K562 (cell line): Measurements from ENCODE around the gene HLF. TPM values are rescaled to one million over a fixed set of nuclear protein-coding genes. Genes with fewer than 3 reads are reported as not detected.

Experiments
- ATAC-seq: fragments of 200-7000 bp; cut with Tn5 transposase; 3 replicates; pipeline ENCODE4 v1.9.1; 2020; ENCODE audit warnings: moderate library complexity
- BruUV-seq: library from RNA; stranded (reverse); fragments of 400-500 nt; replicated peaks from 2 replicates; lab custom pipeline; 2021; lab: Mats Ljungman, UMichigan
- CTCF ChIA-PET: fragments of 300-600 bp; formaldehyde crosslinking; extraction: SDS; loops from one replicate; lab custom pipeline; 2021; ENCODE audit warnings: low intra/inter-chr PET ratio; lab: Yijun Ruan, JAX
- POLR2A ChIA-PET: fragments of 300-600, 350-650 bp; sonication (Branson Sonifier 250); formaldehyde crosslinking; extraction: SDS; loops from one replicate; lab custom pipeline; 2021; ENCODE audit warnings: antibody characterized with exemption, inconsistent platforms; lab: Yijun Ruan, JAX
- DNase-seq, 4 experiments: peaks; one replicate each; pipeline versions ENCODE4 v3.0.0 to v3.0.0-alpha.2; 2011 to 2018; ENCODE audit warnings: low spot score in 3 of 4, mixed read lengths in 3 of 4; ENCODE audit errors: extremely low read depth in 1 of 4
- FAIRE-seq: peaks from 2 replicates; lab custom pipeline; 2011; peaks lifted over from hg19 to GRCh38; lab: Jason Lieb, UNC
- H2AFZ ChIP-seq: 2 replicates; pipeline ENCODE4 v1.6.0; 2011; ENCODE audit warnings: low read depth, low read length, control low read depth, inconsistent platforms
- H3K27ac ChIP-seq: fragments of 200-600 bp; 3 replicates; pipeline ENCODE4 v1.8.0; 2011; ENCODE audit warnings: low read depth, mild to moderate bottlenecking, control low read depth, inconsistent platforms, low read length, moderate library complexity, mixed read lengths; ENCODE audit errors: extremely low read depth
- H3K27me3 ChIP-seq, 2 experiments: fragments of 300-600 bp in 1 of 2; 2 replicates in 1 of 2; 3 replicates in 1 of 2; pipeline versions ENCODE4 v1.6.0 to v1.8.0; 2011; ENCODE audit warnings: inconsistent platforms in 2 of 2, low read length in 2 of 2, mild to moderate bottlenecking in 1 of 2, mixed read lengths in 1 of 2, moderate library complexity in 1 of 2; ENCODE audit not compliant: control insufficient read depth in 2 of 2, insufficient read depth in 2 of 2
- H3K36me3 ChIP-seq: fragments of 300-600 bp; 3 replicates; pipeline ENCODE4 v1.8.0; 2011; ENCODE audit warnings: mild to moderate bottlenecking, low read length, inconsistent platforms; ENCODE audit not compliant: control insufficient read depth, insufficient read depth
- H3K4me1 ChIP-seq, 2 experiments: fragments of 200-600 bp in 1 of 2; replicated peaks in 1 of 2; 2 replicates in 1 of 2; 3 replicates in 1 of 2; pipeline versions ENCODE4 v1.5.1 to v1.8.0; 2011; ENCODE audit warnings: inconsistent platforms in 2 of 2, low read length in 2 of 2, mild to moderate bottlenecking in 1 of 2, mixed read lengths in 1 of 2, moderate library complexity in 1 of 2; ENCODE audit not compliant: control insufficient read depth in 2 of 2, insufficient read depth in 2 of 2
- H3K4me2 ChIP-seq: 2 replicates; pipeline ENCODE4 v1.6.1; 2011; ENCODE audit warnings: low read length, control low read depth, inconsistent platforms, mixed read lengths; ENCODE audit not compliant: insufficient read depth
- H3K4me3 ChIP-seq: fragments of 200-600 bp; sonication (generic), shearing (Covaris generic); 2 replicates; pipeline ENCODE4 v1.5.1; 2016; ENCODE audit warnings: control low read depth, inconsistent platforms
- H3K79me2 ChIP-seq: fragments of 200-600 bp; 3 replicates; pipeline ENCODE4 v1.8.0; 2011; ENCODE audit warnings: low read length, inconsistent platforms; ENCODE audit not compliant: control insufficient read depth, insufficient read depth
- H3K9ac ChIP-seq, 2 experiments: 2 replicates each; pipeline versions ENCODE4 v1.6.0 to v1.6.1; 2011; ENCODE audit warnings: low read depth in 2 of 2, low read length in 2 of 2, control low read depth in 1 of 2, inconsistent platforms in 1 of 2, mild to moderate bottlenecking in 1 of 2, mixed read lengths in 1 of 2; ENCODE audit not compliant: insufficient read depth in 1 of 2
- H3K9me1 ChIP-seq: one replicate; pipeline ENCODE4 v1.6.0; 2011; ENCODE audit warnings: inconsistent platforms, mild to moderate bottlenecking, low read length, moderate library complexity; ENCODE audit not compliant: control insufficient read depth, insufficient read depth
- H3K9me3 ChIP-seq: replicated peaks from 2 replicates; pipeline ENCODE4 v1.5.1; 2011; ENCODE audit warnings: low read depth, low read length, inconsistent platforms; ENCODE audit not compliant: control insufficient read depth, insufficient read depth
- H4K20me1 ChIP-seq: replicated peaks from 2 replicates; pipeline ENCODE4 v1.6.1; 2011; ENCODE audit warnings: low read length, inconsistent platforms, mixed read lengths; ENCODE audit not compliant: control insufficient read depth, insufficient read depth
- GTF3C2 ChIP-seq: IDR thresholded peaks from 3 replicates; pipeline ENCODE4 v1.6.1; 2011; ENCODE audit warnings: borderline replicate concordance, mild to moderate bottlenecking, moderate library complexity; ENCODE audit not compliant: insufficient read length; ENCODE audit errors: extremely low read depth
- HDAC3 ChIP-seq: fragments of 450-650 bp; IDR thresholded peaks from 2 replicates; pipeline ENCODE4 v1.6.1; 2018; ENCODE audit warnings: borderline replicate concordance, mild to moderate bottlenecking, moderate library complexity; ENCODE audit not compliant: partially characterized antibody
- HMG20B ChIP-seq: fragments of 250-450 bp; sonication (Bioruptor Pico); IDR thresholded peaks from 2 replicates; pipeline ENCODE4 v1.5.0; 2021; ENCODE audit warnings: mild to moderate bottlenecking
- MEIS2 ChIP-seq: fragments of 450-650 bp; IDR thresholded peaks from 2 replicates; pipeline ENCODE4 v1.6.1; 2014; ENCODE audit warnings: mild to moderate bottlenecking; ENCODE audit not compliant: partially characterized antibody
- NKRF ChIP-seq: fragments of 450-650 bp; IDR thresholded peaks from 2 replicates; pipeline ENCODE4 v1.6.1; 2016; ENCODE audit warnings: borderline replicate concordance
- ZBTB49 ChIP-seq: sonication (generic); formaldehyde crosslinking; IDR thresholded peaks from 2 replicates; pipeline ENCODE4 v1.8.0; 2022; ENCODE audit warnings: missing genetic modification reagents, mild to moderate bottlenecking, borderline replicate concordance
- ZNF740 ChIP-seq, 3 experiments: fragments of 200-800 bp in 1 of 3; sonication (Bioruptor generic) in 1 of 3; sonication (generic) in 1 of 3; formaldehyde crosslinking in 1 of 3; IDR thresholded peaks; 2 replicates each; pipeline versions ENCODE4 v1.6.1 to v1.8.0; 2016 to 2022; ENCODE audit warnings: mild to moderate bottlenecking in 2 of 3, missing compliant biosample characterization in 2 of 3, missing genetic modification characterization in 2 of 3, missing genetic modification reagents in 1 of 3
- WGBS: fragments of 100-300 bp; shearing (Covaris generic); methylation state at CpG from one replicate; pipeline ENCODE4 v1.1.6; 2016; ENCODE audit warnings: low coverage, mixed read lengths; ENCODE audit not compliant: insufficient coverage; ENCODE audit errors: missing lambda C conversion rate; 5-methylcytosine and 5-hydroxymethylcytosine counted together
- in situ Hi-C: fragments of 300-500 bp; cut with MboI; formaldehyde crosslinking; loops from 4 replicates; pipeline ENCODE4 v1.15.0; 2018; ENCODE audit warnings: inconsistent platforms, mixed read lengths
- intact Hi-C: fragments of 100-400 bp; cut with micrococcal nuclease; formaldehyde crosslinking; loops from 2 replicates; pipeline ENCODE4 v1.14.2; 2022
- polyA plus RNA-seq, 8 experiments: library from polyadenylated mRNA; depleted of rRNA in 4 of 8; stranded (reverse) in 5 of 8; unstranded in 3 of 8; fragments of >200 nt; fragmentation: Nextera tagmentation in 2 of 8; fragmentation: Illumina TruSeq in 1 of 8; extraction: Ambion mirVana in 2 of 8; extraction: Trizol in 1 of 8; gene quantifications; 2 replicates each; pipeline versions ENCODE4 v1.2.1 to v1.2.3, GENCODE V29; 2011 to 2014; ENCODE audit warnings: inconsistent platforms in 1 of 8, missing spikeins in 1 of 8
- total RNA-seq, 7 experiments: library from RNA; depleted of rRNA in 6 of 7; stranded (reverse); fragments of >200 nt in 6 of 7; fragmentation: Illumina TruSeq in 2 of 7; extraction: Trizol in 2 of 7; gene quantifications; 2 replicates each; pipeline versions ENCODE4 v1.2.1 to v1.2.3, GENCODE V29; 2011 to 2021; ENCODE audit warnings: low replicate concordance in 1 of 7

HLF gene
- total and polyA plus RNA-seq, 9 of the 15 experiments (the other 6 are each of a cell fraction or from before 2014, with no cell fraction given) = 0.03 to 0.24 (median 0.09) TPM

GRCh38 chr17:55216888-55217287 lies 47.9 kb upstream of the HLF start (continued):
- TF ChIP-seq ZNF740 (CRISPR knock-in tag; IDR thresholded peaks at IDR 0.05) = no peak
- TF ChIP-seq ZNF740 (tag; IDR thresholded peaks at IDR 0.05) = no peak
- no peak for TF ChIP-seq ZBTB49 (CRISPR knock-in tag)

- POLR2A ChIA-PET = no interaction called here
- intact Hi-C loops (no loop called here), in situ Hi-C loops (no loop called here)
- no peak for DNase-seq
- Histone ChIP-seq H3K36me3 (no peaks in the 10 kb centered on the region), H3K9me3 (no peaks in the 10 kb centered on the region), H4K20me1 (no peaks in the 10 kb centered on the region), H3K27me3 (peaks cover 13 to 19% of the 10 kb centered on the region in 2 experiments), H3K9me1 (no peaks in the 10 kb centered on the region), H3K4me2 (no peak overlapping the region), H3K9ac (no peak overlapping the region), H3K79me2 (no peaks in the 10 kb centered on the region), H3K27ac (no peak overlapping the region), H3K4me3 (no peak overlapping the region), H3K4me1 (no peaks in the 10 kb centered on the region), H2AFZ (no peak overlapping the region)
- no peak for ATAC-seq
- CTCF ChIA-PET = interaction anchor here (0.6 kb wide), 1 partner anchor 225 kb away, joined by 4 read pairs; no protein-coding TSS in a partner anchor
- FAIRE-seq = no peak
- 0% methylated on average over 1 of the region's 1 CpG for WGBS
- BruUV-seq = no TSS peak
- no peak for TF ChIP-seq MEIS2
- no peak for TF ChIP-seq HMG20B
- no peak for TF ChIP-seq NKRF
- TF ChIP-seq GTF3C2 = no peak
- TF ChIP-seq HDAC3 = no peak
Observed at GRCh38 chr17:55219459-55219858, 45.3 kb upstream of the HLF start.
